GM21619 (cell line): ENCODE results near the gene TBC1D2B.

Source experiments
- ATAC-seq: cut with Tn5 transposase; IDR thresholded peaks from one replicate; pipeline ENCODE4 v1.9.1; 2021; ENCODE audit not compliant: unreplicated experiment

The TBC1D2B gene

GRCh38 chr15:78098131-78098755 lies 20.7 kb upstream of the TBC1D2B start:
- no peak for ATAC-seq

- ATAC-seq, result no peak
Observed at GRCh38 chr15:78097667-78098066, 20.2 kb upstream of the TBC1D2B start.

- no peak for ATAC-seq
Observed at GRCh38 chr15:78093242-78094020, 15.9 kb upstream of the TBC1D2B start.

DNA sequence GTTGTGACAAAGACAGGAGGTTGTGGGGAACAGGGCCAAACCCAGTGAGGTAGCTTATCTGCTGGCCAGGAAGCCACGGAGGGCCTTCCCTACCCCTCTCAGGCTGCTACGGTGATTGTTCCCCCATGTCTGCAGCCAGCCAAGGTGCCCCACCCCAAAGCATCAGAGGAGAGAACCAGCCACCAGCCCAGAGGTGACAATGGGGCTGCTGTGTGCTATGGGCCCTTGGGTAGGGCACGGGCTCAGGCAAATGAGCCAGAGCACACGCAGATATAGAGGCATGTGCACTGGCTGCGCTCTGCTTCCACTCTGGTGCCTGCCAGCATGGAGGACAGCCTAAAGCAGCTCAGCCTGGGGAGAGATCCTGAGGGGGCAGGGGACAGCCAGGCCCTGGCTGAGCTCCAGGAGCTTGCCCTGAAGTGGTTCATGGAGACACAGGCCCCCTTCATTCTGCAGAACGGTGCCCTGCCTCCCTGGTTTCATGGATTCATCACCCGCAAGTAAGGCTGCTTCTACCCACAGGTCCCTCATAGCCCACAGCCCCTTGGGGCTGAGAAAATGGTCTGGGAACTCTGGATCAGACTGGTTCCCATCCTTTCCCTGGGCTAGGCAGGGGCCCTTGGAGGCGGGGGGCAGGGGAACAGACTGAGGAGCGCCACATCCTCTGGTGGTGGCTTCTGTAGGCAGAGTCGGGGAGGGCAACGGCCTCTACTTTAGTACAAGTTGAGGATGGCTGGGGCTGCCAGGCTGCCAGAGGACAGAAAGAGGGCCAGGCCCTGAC lies 14.9 kb upstream of the TBC1D2B start, which contains the start of gene SH2D7:
SH2D7 (plus strand) TSS at position 301 of the 781 bp plus-strand sequence; CDS start at position 325, 24 bp downstream.
- ATAC-seq, result no peak

DNA sequence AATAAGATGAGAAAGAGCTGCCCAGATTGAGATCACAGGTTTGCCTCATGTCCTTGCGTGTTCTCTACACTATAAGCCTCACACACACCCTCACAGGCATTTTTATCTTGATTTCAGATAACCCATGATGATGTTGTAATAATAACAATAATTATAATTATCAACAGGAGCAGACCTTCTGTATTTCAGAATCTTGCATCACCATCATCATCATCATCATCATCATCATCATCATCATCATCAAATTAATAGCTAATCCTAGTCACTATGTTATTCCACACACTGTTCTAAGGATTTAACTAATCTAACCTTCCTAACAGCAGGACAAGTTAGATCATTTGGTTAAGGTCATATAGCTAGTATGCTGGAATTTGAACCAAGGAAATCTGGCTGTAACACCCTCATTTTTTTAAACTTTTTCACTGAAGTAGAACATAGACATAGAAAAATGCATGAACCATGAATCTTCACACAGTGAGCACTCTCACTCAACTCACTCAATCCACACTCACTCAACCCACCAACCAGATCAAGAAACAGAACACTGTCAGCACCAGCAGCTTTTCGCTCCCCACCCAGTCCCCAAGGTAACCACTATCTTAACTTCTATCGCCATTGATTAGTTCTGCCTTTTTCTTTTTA lies 13.0 kb upstream of the TBC1D2B start:
- no peak for ATAC-seq

- ATAC-seq, result no peak
Observed at GRCh38 chr15:78088773-78089080, 11.2 kb upstream of the TBC1D2B start.

DNA sequence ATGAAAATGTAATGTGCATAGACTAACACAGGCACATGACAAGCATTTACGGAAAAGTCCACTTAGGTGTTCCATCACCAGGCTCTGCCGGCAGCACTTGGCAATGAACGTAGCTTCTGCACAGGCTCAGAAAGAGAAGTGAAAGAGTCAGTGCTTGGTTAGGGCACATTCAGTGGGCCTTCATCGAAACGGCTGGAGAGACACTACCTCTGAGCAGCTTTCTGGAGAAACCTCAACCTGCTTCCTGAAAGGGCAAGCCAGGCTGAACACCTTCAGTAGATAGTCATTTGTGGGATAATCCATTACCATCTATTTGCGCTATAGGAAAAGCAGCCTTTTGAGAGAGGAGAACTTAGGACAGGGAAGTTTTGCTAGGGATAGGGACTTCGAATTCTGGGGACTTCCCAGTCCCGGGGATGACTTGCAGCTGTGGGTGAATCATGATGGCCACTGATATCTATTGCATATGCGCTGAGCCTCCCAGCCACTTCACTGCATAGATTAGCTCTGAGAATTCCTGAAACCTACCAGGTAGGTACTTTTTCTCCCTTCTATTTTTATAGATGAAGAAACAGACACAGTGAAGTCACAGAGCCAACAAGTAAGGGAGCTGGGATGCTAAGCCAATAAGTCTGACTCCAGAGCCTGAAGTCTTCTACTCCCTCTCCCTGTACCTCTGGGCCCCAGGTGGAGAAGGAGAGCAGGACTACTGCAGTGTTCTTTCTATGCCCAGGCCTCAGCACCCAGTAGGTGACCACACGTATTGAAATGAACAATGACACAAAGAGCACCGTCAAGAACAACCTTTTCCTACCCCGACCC lies 10.7 kb upstream of the TBC1D2B start:
- ATAC-seq, result peak; percentile 63

DNA sequence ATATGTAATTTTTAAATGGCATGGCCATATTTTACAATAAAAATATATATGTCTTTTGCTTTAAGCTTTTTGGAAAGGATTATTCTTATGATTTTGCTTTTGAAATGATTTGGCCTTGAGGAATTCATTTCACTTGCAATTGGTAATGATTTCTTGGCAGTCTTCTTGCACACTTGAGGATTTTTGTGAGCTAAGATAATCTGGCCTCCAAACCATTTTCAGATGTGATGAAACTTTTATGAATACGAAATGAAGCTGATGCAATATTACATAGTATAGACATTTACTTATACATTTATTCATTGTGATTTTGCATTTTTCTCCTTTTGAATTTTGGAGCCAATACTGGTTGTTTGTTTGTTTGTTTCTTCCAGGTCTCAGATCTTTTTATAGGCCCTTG lies 8.4 kb upstream of the TBC1D2B start:
- ATAC-seq, result no peak

DNA sequence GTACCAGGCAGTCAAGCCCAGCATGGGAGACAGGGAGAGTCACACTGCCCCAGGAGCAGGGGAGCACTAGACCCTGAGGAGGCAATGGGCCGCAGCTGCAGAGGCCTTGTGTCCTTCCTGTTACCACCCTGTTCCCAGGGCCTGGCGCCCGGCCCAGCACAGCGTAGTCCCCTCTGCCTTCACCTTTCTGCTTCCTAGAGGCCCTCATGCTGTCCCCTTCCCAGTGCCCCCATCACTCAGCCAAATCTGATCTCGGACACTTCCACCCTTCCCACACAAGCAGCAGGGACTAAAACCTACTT lies 6.9 kb upstream of the TBC1D2B start:
- no peak for ATAC-seq

DNA sequence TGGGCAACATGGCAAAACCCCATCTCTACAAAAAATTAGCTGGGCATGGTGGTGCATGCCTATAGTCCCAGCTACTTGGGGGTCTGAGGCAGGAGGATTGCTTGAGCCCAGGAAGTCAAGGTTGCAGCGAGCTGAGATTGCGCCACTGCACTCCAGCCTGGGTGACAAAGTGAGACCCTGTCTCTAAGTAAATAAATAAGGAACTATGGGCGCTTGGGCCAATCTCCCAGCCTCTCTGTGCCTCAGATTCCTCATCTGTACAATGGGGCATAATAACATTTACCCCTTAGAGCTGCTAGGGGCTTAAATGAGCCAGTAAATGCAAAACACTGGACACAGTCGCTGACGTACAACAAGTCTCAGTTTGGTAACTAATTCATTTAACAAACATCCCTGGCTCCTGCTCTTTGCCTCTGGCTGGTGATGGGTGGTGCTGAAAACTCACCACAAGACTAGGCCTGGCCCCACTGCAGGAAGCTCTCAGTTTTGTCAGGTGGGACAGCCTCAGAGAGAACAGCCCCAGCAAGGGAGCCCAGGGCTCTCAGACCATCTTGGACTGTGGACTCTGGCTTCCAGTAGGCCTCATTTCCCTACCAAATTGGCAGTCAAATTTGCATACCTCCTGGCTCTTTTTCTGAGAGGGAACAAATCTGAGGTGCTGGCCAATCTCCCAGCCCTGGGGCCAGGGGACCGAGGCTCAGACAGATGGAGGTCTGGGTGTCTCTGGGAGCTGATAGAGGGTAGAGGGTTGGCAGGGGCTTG lies 6.4 kb upstream of the TBC1D2B start:
- ATAC-seq, result peak; percentile 51

- no peak for ATAC-seq
Observed at GRCh38 chr15:78083186-78083585, 5.7 kb upstream of the TBC1D2B start.

DNA sequence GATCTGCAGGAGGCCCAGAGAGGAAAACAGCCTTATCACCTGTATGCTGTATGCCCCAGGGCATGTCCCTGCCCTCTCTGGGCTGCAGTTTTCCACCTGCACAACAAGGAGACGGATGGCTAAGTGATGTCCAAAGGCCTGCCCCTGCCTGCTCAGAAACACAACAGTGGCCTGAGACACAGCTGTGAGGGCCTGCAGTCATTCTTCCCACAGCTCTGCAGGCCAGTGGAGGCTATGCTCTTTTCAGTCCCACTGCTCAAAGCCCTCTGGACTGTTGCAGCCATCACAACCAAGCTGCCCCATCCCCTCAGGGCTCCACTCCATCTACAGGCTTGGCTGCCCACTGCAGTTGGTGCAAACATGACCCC lies 5.2 kb upstream of the TBC1D2B start:
- no peak for ATAC-seq

- no peak for ATAC-seq
Observed at GRCh38 chr15:78082106-78082742, 4.7 kb upstream of the TBC1D2B start.

DNA sequence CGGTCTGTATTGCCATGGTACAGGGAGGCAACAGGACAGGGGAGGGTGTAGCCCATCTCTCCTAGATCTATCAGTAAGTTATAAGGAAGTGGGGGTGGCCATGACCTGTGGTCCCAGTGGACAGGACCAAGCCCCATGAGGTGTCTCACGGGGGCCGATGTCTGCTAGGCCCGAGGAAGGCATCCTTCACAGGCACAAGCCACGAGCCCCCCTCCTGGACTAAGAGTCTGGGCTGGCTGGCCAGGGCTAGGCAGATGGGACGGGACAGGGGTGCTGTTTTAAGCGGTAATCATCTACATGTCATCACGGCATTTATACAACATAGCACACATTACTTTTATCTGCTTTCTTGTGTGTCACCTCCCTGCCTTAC lies 2.6 kb upstream of the TBC1D2B start:
- no peak for ATAC-seq

- ATAC-seq, result no peak
Observed at GRCh38 chr15:78079298-78080087, 2.0 kb upstream of the TBC1D2B start.

DNA sequence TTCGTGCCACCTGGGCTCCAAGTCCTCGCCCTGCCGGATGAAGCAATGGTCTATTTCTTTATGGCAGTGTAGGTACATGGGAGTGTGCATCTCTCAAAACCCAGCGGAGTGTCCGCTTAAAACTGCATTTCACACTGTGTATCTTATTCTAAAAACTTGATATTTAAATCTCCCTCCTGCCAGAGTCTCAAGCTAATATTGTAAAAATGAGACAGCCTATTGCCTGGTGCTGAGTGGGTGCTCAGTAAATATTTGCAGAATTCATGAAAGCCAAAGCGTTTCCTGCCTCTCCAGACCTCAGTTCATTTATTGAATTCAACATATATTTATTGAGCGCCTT lies 330 bp upstream of the TBC1D2B start:
- ATAC-seq, result peak; percentile 4

GRCh38 chr15:78076231-78077052 lies 1.1 kb downstream of the TBC1D2B start:
- ATAC-seq, result no peak
